NAMALWA (cell line): ENCODE results near the gene PANK2.
"Not testable (repeated sequence)": the region's sequence is repeated elsewhere in the genome, so short reads cannot be mapped to it uniquely, and the experiment has no call there.

Experiments used
- DNase-seq: peaks from one replicate; pipeline ENCODE4 v3.0.0-alpha.2; 2015; ENCODE audit warnings: low spot score

The PANK2 gene

DNA sequence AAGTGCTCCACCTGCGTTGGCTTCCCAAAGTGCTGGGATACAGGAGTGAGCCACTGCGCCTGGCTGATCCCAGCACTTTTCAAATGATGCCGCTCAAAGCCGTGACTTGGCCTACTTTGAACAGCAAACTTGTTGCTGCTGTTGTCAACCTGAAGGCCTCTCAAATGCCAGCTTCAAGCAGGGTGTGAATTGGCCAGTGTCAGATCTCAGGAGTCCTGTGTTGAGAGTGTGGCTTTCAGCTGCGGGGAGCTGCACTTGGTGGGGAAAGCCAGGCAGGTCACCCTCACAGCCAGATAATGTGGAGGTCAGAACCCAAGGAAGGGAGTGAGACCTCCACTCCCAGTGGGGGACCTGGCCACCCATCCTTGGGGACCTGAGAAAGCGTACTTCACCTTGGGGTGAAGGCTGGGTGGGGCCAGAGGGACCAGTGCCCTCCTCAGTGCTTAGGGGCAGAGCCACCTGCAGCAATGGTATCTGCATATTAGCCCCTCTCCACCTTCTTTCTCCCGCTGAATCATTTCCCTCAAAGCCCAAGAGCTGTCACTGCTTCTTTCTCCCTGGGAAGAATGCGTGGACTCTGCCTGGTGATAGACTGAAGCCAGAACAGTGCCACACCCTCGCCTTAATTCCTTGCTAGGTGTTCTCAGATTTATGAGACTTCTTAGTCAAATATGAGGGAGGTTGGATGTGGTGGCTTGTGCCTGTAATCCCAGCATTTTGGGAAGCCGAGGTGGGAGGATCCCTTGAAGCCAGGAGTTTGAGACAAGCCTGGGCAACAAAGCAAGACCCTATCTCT is 19.1 kb upstream of the PANK2 start:
- no peak for DNase-seq

- no peak for DNase-seq
Observed at GRCh38 chr20:3871550-3872265, 17.5 kb upstream of the PANK2 start.

GRCh38 chr20:3873507-3873906 is 15.7 kb upstream of the PANK2 start:
- no peak for DNase-seq

DNA sequence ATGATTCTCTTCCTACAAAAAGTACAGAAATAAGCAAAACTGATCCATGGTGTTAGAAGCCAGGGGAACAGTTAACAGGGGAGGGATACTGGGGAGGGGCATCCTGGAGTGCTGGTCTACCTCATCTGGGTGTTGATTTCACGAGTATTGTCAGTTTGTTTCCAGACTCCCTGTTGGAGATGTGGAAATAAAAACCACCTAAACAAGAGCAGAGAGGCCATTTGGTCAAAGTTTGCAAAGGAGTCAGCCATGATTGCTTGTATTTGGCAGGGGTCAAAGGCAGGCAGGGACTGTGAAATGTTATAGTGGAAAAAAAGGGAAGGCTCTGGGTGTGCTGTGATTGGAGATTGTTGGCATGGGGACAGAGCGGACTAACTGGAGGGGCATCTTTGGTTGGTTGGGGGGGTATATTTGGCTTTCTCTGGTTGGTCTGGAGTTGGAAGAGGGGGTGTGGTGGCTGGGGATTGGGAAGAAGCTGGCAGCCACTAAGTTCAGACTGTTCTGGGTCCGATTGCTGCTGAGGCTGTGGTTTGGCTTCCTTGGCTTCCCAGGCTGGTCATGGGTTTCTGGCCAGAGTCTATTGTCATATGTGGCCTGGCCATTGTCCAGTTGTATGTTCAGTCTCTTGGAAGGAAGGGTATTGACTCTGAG is 14.9 kb upstream of the PANK2 start:
- DNase-seq = no peak

GRCh38 chr20:3875378-3875974 is 13.7 kb upstream of the PANK2 start:
- no peak for DNase-seq

- no peak for DNase-seq
Observed at GRCh38 chr20:3876000-3876399, 13.2 kb upstream of the PANK2 start.

DNA sequence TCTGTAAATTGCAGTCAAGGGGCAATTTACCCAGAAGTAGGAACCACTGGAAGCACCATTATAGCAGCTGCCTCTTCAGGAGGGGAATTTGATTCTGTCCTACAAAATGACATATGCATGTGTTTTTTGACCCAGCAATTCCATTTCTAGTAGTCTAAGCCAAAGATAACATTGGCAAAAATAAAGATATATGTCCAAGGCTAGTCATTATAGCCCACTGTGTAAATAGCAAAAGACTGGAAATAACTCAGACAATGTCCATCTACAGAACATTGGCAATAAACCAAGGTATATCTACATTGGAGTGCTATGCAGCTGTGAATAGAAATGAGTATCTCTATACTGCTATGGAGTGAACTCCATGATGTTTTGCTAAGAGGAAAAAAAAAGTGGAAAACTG is 12.5 kb upstream of the PANK2 start:
- DNase-seq = no peak

DNA sequence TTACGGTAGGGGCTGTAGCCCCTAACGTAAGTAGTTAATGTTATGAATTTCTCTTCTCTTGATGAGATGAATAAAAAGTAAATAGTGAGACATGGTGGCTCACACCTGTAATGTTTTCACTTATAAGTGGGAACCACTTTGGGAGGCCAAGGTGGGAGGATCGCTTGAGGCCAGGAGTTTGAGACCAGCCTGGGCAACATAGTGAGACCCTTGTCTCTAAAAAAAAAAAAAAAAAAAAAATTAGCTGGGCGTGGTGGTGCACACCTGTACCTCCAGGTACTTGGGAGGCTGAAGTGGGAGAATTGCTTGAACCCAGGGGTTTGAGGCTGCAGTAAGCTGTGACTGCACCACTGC is 10.3 kb upstream of the PANK2 start:
- not testable (repeated sequence) for DNase-seq

DNA sequence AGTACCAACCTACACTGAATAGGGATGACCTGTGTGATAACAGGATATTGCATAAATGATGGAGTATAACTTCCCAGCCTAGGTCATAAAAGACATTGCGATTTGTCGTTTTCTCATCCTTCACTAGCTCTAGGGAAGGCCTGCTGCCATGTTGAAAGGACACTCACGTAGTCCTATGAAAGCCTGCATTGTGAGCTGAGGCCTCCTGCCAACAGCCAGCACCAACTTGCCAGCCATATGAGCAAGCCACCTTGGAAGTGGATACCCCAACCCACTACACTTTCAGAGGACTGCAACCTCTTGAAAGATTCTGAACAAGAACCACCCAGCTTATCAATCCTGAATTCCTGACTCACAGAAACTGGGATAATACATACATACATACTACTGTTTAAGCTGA is 3.5 kb upstream of the PANK2 start:
- DNase-seq = no peak

- no peak for DNase-seq
Observed at GRCh38 chr20:3887876-3888620, 1.1 kb upstream of the PANK2 start.

DNA sequence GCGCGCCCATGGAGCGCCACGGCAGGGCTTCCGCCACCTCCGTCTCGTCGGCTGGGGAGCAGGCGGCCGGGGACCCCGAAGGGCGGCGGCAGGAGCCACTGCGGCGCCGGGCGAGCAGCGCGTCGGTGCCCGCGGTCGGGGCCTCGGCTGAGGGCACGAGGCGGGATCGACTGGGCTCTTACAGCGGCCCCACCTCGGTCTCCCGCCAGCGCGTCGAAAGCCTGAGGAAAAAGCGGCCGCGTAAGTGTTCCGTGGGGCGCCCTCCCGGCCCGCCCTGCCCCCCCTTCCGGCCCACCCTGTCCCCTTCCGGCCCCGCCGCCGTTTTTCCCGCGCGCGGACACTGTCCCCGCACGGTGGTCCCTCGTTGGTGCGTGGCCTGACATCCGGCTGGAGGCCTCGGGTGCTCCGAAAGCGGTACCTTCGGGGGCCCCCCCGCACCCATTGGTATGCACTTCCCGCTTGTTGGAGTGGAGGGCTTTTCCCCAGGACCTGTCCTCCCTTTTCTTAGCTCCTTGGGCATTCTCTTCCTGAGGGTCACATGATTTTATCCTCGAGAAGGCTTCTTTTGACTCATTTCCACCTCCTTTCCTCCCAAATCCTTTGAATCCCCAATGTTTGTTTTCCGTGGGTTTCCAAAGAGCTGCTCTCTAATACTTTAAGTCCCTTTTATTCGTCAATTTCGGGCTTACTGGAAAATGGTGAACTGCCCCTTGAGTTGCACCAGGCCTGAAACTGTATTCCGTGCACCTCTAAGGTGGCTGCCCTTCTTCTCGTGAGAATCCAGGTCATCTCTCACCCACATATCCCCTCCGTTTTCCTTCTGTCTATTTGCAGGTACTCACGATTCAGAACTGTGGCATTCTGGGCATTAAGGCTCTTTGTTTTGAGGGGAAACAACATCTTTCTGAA is 556 bp downstream of the PANK2 start:
- peak; percentile 55 for DNase-seq

GRCh38 chr20:3890398-3890751 is 1.2 kb downstream of the PANK2 start:
- DNase-seq = no peak

- no peak for DNase-seq
Observed at GRCh38 chr20:3890999-3891929, 2.1 kb downstream of the PANK2 start.

DNA sequence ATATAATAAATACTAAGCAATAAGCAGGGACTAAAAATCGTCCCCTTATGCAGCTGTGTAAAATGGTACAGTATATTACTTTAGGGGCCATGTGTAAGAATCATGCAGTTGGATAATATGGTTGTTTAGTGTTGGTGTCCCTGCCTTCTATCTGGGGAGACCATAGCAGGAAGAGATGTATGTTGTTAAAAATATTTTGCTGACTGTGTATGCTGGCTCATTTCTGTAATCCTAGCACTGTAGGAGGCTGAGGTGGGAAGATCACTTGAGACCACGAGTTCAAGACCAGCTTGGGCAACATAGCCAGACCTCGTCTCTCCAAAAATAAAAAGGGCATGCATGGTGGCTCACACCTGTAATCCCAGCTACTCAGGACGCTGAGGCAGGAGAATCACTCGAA is 5.6 kb downstream of the PANK2 start:
- no peak for DNase-seq

GRCh38 chr20:3896302-3896701 is 7.1 kb downstream of the PANK2 start:
- no peak for DNase-seq

DNA sequence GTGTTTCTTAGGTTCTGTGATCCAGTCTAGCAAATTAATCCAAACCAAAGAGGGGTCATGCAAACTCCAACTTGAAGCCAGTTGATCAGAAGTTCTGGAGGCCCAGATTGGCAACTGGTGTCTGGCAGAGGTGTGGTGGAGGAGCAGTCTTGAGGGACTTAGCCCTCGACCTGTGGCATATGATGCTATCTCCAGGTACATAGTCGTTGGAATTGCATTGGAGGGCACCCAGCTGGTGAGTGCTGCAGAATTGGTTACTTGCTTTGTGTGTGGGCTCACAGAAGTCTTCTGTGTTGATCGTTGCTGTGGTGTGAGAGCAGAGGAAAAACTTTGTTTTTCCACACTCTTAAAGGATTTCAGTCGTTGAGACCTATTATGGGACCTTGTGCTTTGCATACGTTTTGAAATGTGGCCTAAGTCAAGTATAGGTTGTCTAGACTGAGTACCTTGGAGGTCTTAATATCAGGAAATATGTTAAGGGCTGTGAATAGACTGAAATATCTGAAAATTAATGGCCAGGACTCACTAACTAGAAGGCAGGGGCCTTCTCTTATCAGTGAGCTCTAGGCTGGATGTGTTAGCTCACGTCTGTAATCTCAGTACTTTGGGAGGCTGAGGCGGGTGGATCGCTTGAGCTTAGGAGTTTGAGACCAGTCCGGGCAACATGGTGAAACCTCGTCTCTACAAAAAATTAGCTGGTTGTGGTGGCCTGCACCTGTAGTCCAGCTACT is 7.8 kb downstream of the PANK2 start:
- no peak for DNase-seq

DNA sequence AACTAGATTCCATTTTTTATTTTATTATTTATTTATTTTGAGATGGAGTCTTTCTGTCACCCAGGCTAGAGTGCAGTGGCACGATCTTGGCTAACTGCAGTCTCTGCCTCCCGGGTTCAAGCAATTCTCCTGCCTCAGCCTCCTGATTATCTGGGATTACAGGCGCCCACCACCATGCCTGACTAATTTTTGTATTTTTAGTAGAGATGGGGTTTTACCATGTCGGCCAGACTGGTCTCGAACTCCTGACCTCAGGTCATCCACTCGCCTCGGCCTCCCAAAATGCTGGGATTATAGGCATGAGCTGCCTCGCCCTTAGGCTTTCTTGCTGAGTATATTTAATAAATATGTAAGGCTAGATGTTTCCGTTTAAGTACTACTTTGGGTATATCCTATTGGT is 9.0 kb downstream of the PANK2 start:
- not testable (repeated sequence) for DNase-seq

DNA sequence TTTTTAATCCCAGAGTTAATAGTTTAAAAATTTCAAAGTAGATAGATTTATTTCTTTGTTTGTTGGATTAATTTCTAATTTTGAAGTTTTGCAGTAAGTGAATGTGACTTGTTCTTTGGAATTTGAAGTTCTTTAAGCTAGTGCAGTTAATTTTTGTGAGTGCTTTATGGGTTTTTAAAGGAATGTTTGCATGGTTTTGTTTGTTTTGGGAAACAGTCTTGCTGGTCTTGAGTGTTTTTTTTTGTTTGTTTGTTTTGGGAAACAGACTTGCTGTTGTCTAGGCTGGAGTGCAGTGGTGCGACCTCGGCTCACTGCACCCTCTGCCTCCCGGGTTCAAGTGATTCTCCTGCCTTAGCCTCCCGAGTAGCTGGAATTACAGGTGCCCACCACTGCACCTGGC is 9.5 kb downstream of the PANK2 start:
- no peak for DNase-seq

GRCh38 chr20:3900187-3900604 is 11.0 kb downstream of the PANK2 start:
- DNase-seq = no peak
